CD14-positive monocyte (primary cell): ENCODE measurements around the gene TBCD. TPM values are rescaled to one million over a fixed set of nuclear protein-coding genes. Genes with fewer than 3 reads are reported as not detected.

Source experiments
- DNase-seq, 3 donors: peaks; one replicate each; pipeline ENCODE4 v3.0.0-alpha.2; 2011 to 2022
- H2AFZ ChIP-seq: 2 replicates; pipeline ENCODE4 v1.6.0; 2012; ENCODE audit warnings: mild to moderate bottlenecking, low read depth, low read length, inconsistent platforms; ENCODE audit not compliant: insufficient read depth, poor library complexity, severe bottlenecking
- H3K27ac ChIP-seq, 2 donors: 1 replicate in 1 of 2; 2 replicates in 1 of 2; pipeline ENCODE4 v1.5.1; 2012 to 2013; ENCODE audit warnings: low read length in 2 of 2, control low read depth in 1 of 2, inconsistent platforms in 1 of 2, low read depth in 1 of 2, mild to moderate bottlenecking in 1 of 2
- H3K27me3 ChIP-seq, 2 donors: one replicate each; pipeline versions ENCODE4 v1.6.0 to v1.6.1; 2011 to 2013; ENCODE audit warnings: low read length in 2 of 2; ENCODE audit not compliant: control insufficient read depth in 2 of 2, insufficient read depth in 2 of 2
- H3K36me3 ChIP-seq, 2 donors: replicated peaks in 1 of 2; 1 replicate in 1 of 2; 2 replicates in 1 of 2; pipeline versions ENCODE4 v1.5.1 to v1.6.1; 2012 to 2013; ENCODE audit warnings: low read length in 2 of 2, control low read depth in 1 of 2, inconsistent platforms in 1 of 2, mild to moderate bottlenecking in 1 of 2; ENCODE audit not compliant: insufficient read depth in 2 of 2, control insufficient read depth in 1 of 2
- H3K4me1 ChIP-seq, 2 donors: 1 replicate in 1 of 2; 2 replicates in 1 of 2; pipeline versions ENCODE4 v1.5.1 to v1.6.1; 2012 to 2013; ENCODE audit warnings: low read length in 2 of 2, control low read depth in 1 of 2, inconsistent platforms in 1 of 2, mild to moderate bottlenecking in 1 of 2, moderate library complexity in 1 of 2; ENCODE audit not compliant: insufficient read depth in 2 of 2, control insufficient read depth in 1 of 2
- H3K4me2 ChIP-seq: replicated peaks from 2 replicates; pipeline ENCODE3; 2012; ENCODE audit warnings: low read length, moderate library complexity, mild to moderate bottlenecking; ENCODE audit not compliant: poor library complexity, severe bottlenecking; ENCODE audit errors: extremely low read depth
- H3K4me3 ChIP-seq, 3 experiments: fragments of 200-600 bp in 1 of 3; sonication (generic) in 1 of 3; replicated peaks in 1 of 3; 1 replicate in 2 of 3; 2 replicates in 1 of 3; pipeline ENCODE4 v1.5.1; 2011 to 2013; ENCODE audit warnings: low read length in 3 of 3, mild to moderate bottlenecking in 3 of 3, control low read depth in 2 of 3, low read depth in 2 of 3, inconsistent platforms in 1 of 3, moderate library complexity in 1 of 3
- H3K79me2 ChIP-seq: 2 replicates; pipeline ENCODE4 v1.6.0; 2012; ENCODE audit warnings: mild to moderate bottlenecking, control low read depth, inconsistent platforms, low read length, moderate library complexity; ENCODE audit not compliant: insufficient read depth
- H3K9ac ChIP-seq: 2 replicates; pipeline ENCODE4 v1.6.0; 2017; ENCODE audit warnings: low read length, mild to moderate bottlenecking; ENCODE audit not compliant: insufficient read depth, poor library complexity, severe bottlenecking
- H3K9me3 ChIP-seq, 2 donors: replicated peaks in 1 of 2; 1 replicate in 1 of 2; 2 replicates in 1 of 2; pipeline versions ENCODE4 v1.5.1 to v1.6.1; 2012 to 2013; ENCODE audit warnings: low read length in 2 of 2, control low read depth in 1 of 2; ENCODE audit not compliant: control insufficient read depth in 1 of 2, insufficient read depth in 1 of 2
- H4K20me1 ChIP-seq: 2 replicates; pipeline ENCODE4 v1.6.0; 2012; ENCODE audit warnings: mild to moderate bottlenecking, low read length, control low read depth, moderate library complexity; ENCODE audit not compliant: insufficient read depth
- H3K27ac Mint-ChIP-seq, 7 donors: one replicate each; pipeline ENCODE4 v1.8.0; 2020; ENCODE audit warnings: mild to moderate bottlenecking in 7 of 7, mixed read lengths in 7 of 7, moderate library complexity in 6 of 7, inconsistent platforms in 2 of 7
- H3K27me3 Mint-ChIP-seq, 3 donors: one replicate each; pipeline ENCODE4 v1.8.0; 2021 to 2022; ENCODE audit warnings: low read depth in 3 of 3, mild to moderate bottlenecking in 3 of 3, mixed read lengths in 3 of 3, moderate library complexity in 3 of 3, inconsistent platforms in 1 of 3
- H3K36me3 Mint-ChIP-seq, 2 donors: one replicate each; pipeline ENCODE4 v1.8.0; 2020; ENCODE audit warnings: mixed read lengths in 2 of 2, inconsistent platforms in 1 of 2, mild to moderate bottlenecking in 1 of 2
- H3K4me1 Mint-ChIP-seq: one replicate; pipeline ENCODE4 v1.8.0; 2020; ENCODE audit warnings: mild to moderate bottlenecking, mixed read lengths
- H3K4me3 Mint-ChIP-seq, 2 donors: one replicate each; pipeline ENCODE4 v1.8.0; 2020; ENCODE audit warnings: mild to moderate bottlenecking in 2 of 2, mixed read lengths in 2 of 2, moderate library complexity in 1 of 2
- H3K9me3 Mint-ChIP-seq, 7 donors: one replicate each; pipeline ENCODE4 v1.8.0; 2020 to 2022; ENCODE audit warnings: mixed read lengths in 7 of 7, mild to moderate bottlenecking in 6 of 7, moderate library complexity in 6 of 7, inconsistent platforms in 2 of 7
- CTCF ChIP-seq: fragments of 200-600 bp; IDR thresholded peaks from one replicate; pipeline ENCODE4 v1.8.0; 2022; ENCODE audit warnings: antibody characterized with exemption, mild to moderate bottlenecking
- WGBS: methylation state at CpG from one replicate; pipeline ENCODE4 v1.1.5; 2013; ENCODE audit warnings: missing lambda C conversion rate; ENCODE audit not compliant: insufficient coverage; 5-methylcytosine and 5-hydroxymethylcytosine counted together
- intact Hi-C, 2 donors: fragments of 100-400 bp; cut with micrococcal nuclease; formaldehyde crosslinking; loops; one replicate each; pipeline versions ENCODE4 v1.15.0 to v1.15.1; 2023
- polyA plus RNA-seq, 3 donors: library from polyadenylated mRNA; depleted of rRNA in 1 of 3; unstranded in 2 of 3; stranded (reverse) in 1 of 3; fragments of 300-500 nt in 2 of 3; fragments of >200 nt in 1 of 3; fragmentation: Illumina TruSeq in 2 of 3; gene quantifications; 1 replicate in 2 of 3; 2 replicates in 1 of 3; pipeline ENCODE4 v1.2.3, GENCODE V29; 2012 to 2021

TBCD gene
- polyA plus RNA-seq, 3 donors: 54.7 to 74.0 (median 66.6) TPM

GRCh38 chr17:82899941-82900340 lies 148.1 kb downstream of the TBCD start:
- H3K9me3 ChIP-seq: no peaks in the 10 kb centered on the region
- Mint-ChIP-seq H3K9me3 (peaks cover 0 to 3% (median 0%) of the 10 kb centered on the region in 7 donors), H3K27me3 (peaks cover 0 to 1% (median 0%) of the 10 kb centered on the region in 3 donors), H3K4me3 (no peak overlapping the region), H3K4me1 (no peaks in the 10 kb centered on the region), H3K36me3 (peaks cover 66 to 83% of the 10 kb centered on the region in 2 donors), H3K27ac (no peak overlapping the region)
- intact Hi-C loops: no loop called here
- WGBS: 83% methylated on average over 3 of the region's 7 CpGs
- no peaks in the 10 kb centered on the region for H3K79me2 ChIP-seq
- no peak overlapping the region for H2AFZ ChIP-seq
- TF ChIP-seq CTCF: no peak
- H3K4me3 ChIP-seq: no peak overlapping the region
- no peaks in the 10 kb centered on the region for H3K27me3 ChIP-seq
- H3K9ac ChIP-seq: no peak overlapping the region
- H3K4me1 ChIP-seq: no peaks in the 10 kb centered on the region
- no peak for DNase-seq
- no peak overlapping the region for H3K27ac ChIP-seq
- peaks cover 38 to 67% of the 10 kb centered on the region in 2 donors for H3K36me3 ChIP-seq
- no peak overlapping the region for H3K4me2 ChIP-seq
- H4K20me1 ChIP-seq: no peaks in the 10 kb centered on the region

GRCh38 chr17:82900741-82901140 lies 148.9 kb downstream of the TBCD start:
- Histone ChIP-seq H4K20me1 (no peaks in the 10 kb centered on the region), H2AFZ (no peak overlapping the region), H3K4me2 (no peak overlapping the region), H3K27me3 (no peaks in the 10 kb centered on the region), H3K9me3 (no peaks in the 10 kb centered on the region), H3K79me2 (no peaks in the 10 kb centered on the region), H3K27ac (no peak overlapping the region), H3K4me3 (no peak overlapping the region), H3K4me1 (no peaks in the 10 kb centered on the region), H3K9ac (no peak overlapping the region), H3K36me3 (peaks cover 37 to 66% of the 10 kb centered on the region in 2 donors)
- peaks cover 63 to 80% of the 10 kb centered on the region in 2 donors for H3K36me3 Mint-ChIP-seq
- intact Hi-C loops: no loop called here
- H3K9me3 Mint-ChIP-seq: peaks cover 0 to 3% (median 0%) of the 10 kb centered on the region in 7 donors
- TF ChIP-seq CTCF: no peak
- no peaks in the 10 kb centered on the region for H3K4me1 Mint-ChIP-seq
- no peak for DNase-seq
- peaks cover 0 to 1% (median 0%) of the 10 kb centered on the region in 3 donors for H3K27me3 Mint-ChIP-seq
- H3K27ac Mint-ChIP-seq: no peak overlapping the region
- no peak overlapping the region for H3K4me3 Mint-ChIP-seq
- 98% methylated on average over 19 of the region's 19 CpGs for WGBS
